GM12878 (cell line): ENCODE data around the gene C3orf38. TPM values are rescaled to one million over a fixed set of nuclear protein-coding genes. Genes with fewer than 3 reads are reported as not detected.

ENCODE experiments used
- ATAC-seq: fragments of 200-7000 bp; cut with Tn5 transposase; 3 replicates; pipeline ENCODE4 v1.9.1; 2020; ENCODE audit warnings: mild to moderate bottlenecking, moderate library complexity
- BruUV-seq: library from RNA; stranded (reverse); fragments of 400-500 nt; replicated peaks from 2 replicates; lab custom pipeline; 2021; lab: Mats Ljungman, UMichigan
- CTCF ChIA-PET: fragments of 300-600 bp; sonication (Branson Sonifier 250); formaldehyde crosslinking; extraction: SDS; loops from one replicate; lab custom pipeline; 2021; ENCODE audit warnings: inconsistent platforms; lab: Yijun Ruan, JAX
- POLR2A ChIA-PET: fragments of 350-600 bp; formaldehyde crosslinking; extraction: SDS; loops from one replicate; lab custom pipeline; 2021; ENCODE audit warnings: inconsistent platforms; lab: Charles Lee
- RAD21 ChIA-PET: fragments of 300-600 bp; sonication (Branson Sonifier 250); formaldehyde crosslinking; loops from one replicate; lab custom pipeline; 2023; ENCODE audit warnings: antibody characterized with exemption; ENCODE audit not compliant: unreplicated experiment; lab: Charles Lee
- SMC1A ChIA-PET: fragments of 300-600 bp; sonication (Branson Sonifier 250); formaldehyde crosslinking; loops from one replicate; lab custom pipeline; 2023; ENCODE audit not compliant: unreplicated experiment, uncharacterized antibody; lab: Charles Lee
- DNase-seq: peaks from one replicate; pipeline ENCODE4 v3.0.0-alpha.2; 2011; ENCODE audit warnings: low read depth, low spot score
- FAIRE-seq: peaks from 3 replicates; lab custom pipeline; 2011; peaks lifted over from hg19 to GRCh38; lab: Jason Lieb, UNC
- H2AFZ ChIP-seq: 2 replicates; pipeline ENCODE4 v1.6.0; 2011; ENCODE audit warnings: low read depth, low read length, control low read depth; ENCODE audit not compliant: control insufficient read depth
- H3K27ac ChIP-seq: 2 replicates; pipeline ENCODE4 v1.5.1; 2011; ENCODE audit warnings: control low read depth; ENCODE audit not compliant: control insufficient read depth, insufficient read depth
- H3K27me3 ChIP-seq, 2 experiments: replicated peaks in 1 of 2; 2 replicates each; pipeline versions ENCODE4 v1.6.0 to v1.6.1; 2011; ENCODE audit warnings: low read length in 1 of 2; ENCODE audit not compliant: control insufficient read depth in 2 of 2, insufficient read depth in 2 of 2
- H3K36me3 ChIP-seq, 2 experiments: 2 replicates each; pipeline ENCODE4 v1.5.1; 2011; ENCODE audit warnings: low read length in 1 of 2; ENCODE audit not compliant: control insufficient read depth in 2 of 2, insufficient read depth in 2 of 2
- H3K4me1 ChIP-seq: 2 replicates; pipeline ENCODE4 v1.6.1; 2011; ENCODE audit warnings: mild to moderate bottlenecking, low read length, moderate library complexity, mixed read lengths; ENCODE audit not compliant: control insufficient read depth, insufficient read depth
- H3K4me2 ChIP-seq: 2 replicates; pipeline ENCODE4 v1.6.0; 2011; ENCODE audit warnings: control low read depth; ENCODE audit not compliant: control insufficient read depth, insufficient read depth
- H3K4me3 ChIP-seq: fragments of 200-600 bp; sonication (generic); 2 replicates; pipeline ENCODE4 v1.5.1; 2016
- H3K79me2 ChIP-seq: 2 replicates; pipeline ENCODE4 v1.6.0; 2011; ENCODE audit warnings: low read length; ENCODE audit not compliant: control insufficient read depth, insufficient read depth
- H3K9ac ChIP-seq: 2 replicates; pipeline ENCODE4 v1.8.0; 2011; ENCODE audit warnings: low read length, control low read depth, mixed read lengths; ENCODE audit not compliant: control insufficient read depth, insufficient read depth
- H3K9me3 ChIP-seq: replicated peaks from 3 replicates; pipeline ENCODE4 v1.5.1; 2011; ENCODE audit warnings: mild to moderate bottlenecking, low read length; ENCODE audit not compliant: control insufficient read depth, insufficient read depth
- H4K20me1 ChIP-seq: 2 replicates; pipeline ENCODE4 v1.6.0; 2011; ENCODE audit not compliant: control insufficient read depth, insufficient read depth
- CEBPB ChIP-seq, 2 experiments: fragments of 150-350 bp in 1 of 2; IDR thresholded peaks; 2 replicates each; pipeline ENCODE4 v1.6.1; 2012 to 2014; ENCODE audit warnings: low read depth in 2 of 2, low read length in 2 of 2, borderline replicate concordance in 1 of 2, inconsistent platforms in 1 of 2
- IRF5 ChIP-seq: fragments of 450-650 bp; IDR thresholded peaks from 2 replicates; pipeline ENCODE4 v1.6.1; 2017; ENCODE audit warnings: borderline replicate concordance
- MTA2 ChIP-seq: fragments of 450-650 bp; IDR thresholded peaks from 2 replicates; pipeline ENCODE4 v1.6.1; 2016; ENCODE audit warnings: low read depth, mild to moderate bottlenecking, moderate library complexity
- PAX5 ChIP-seq: IDR thresholded peaks from 2 replicates; pipeline ENCODE4 v1.6.1; 2011; ENCODE audit warnings: low read depth, low read length, borderline replicate concordance
- RB1 ChIP-seq: fragments of 450-650 bp; formaldehyde crosslinking; IDR thresholded peaks from 2 replicates; pipeline ENCODE4 v1.6.1; 2017; ENCODE audit warnings: mild to moderate bottlenecking, borderline replicate concordance
- RFX5 ChIP-seq: IDR thresholded peaks from 2 replicates; pipeline ENCODE4 v1.6.1; 2011; ENCODE audit warnings: low read depth, low read length, improper control_type of control experiment
- SMC3 ChIP-seq: IDR thresholded peaks from 2 replicates; pipeline ENCODE4 v1.6.1; 2011; ENCODE audit warnings: low read length, improper control_type of control experiment, borderline replicate concordance
- STAT3 ChIP-seq: IDR thresholded peaks from 2 replicates; pipeline ENCODE4 v1.6.1; 2011; ENCODE audit warnings: low read depth, low read length, improper control_type of control experiment
- SUZ12 ChIP-seq: fragments of 200-600 bp; sonication (generic); IDR thresholded peaks from one replicate; pipeline ENCODE4 v1.6.1; 2018; ENCODE audit warnings: antibody characterized with exemption, mild to moderate bottlenecking; ENCODE audit not compliant: unreplicated experiment
- ZNF24 ChIP-seq: fragments of 450-650 bp; IDR thresholded peaks from 2 replicates; pipeline ENCODE4 v1.6.1; 2017; ENCODE audit warnings: antibody characterized with exemption, mild to moderate bottlenecking
- WGBS: methylation state at CpG from one replicate; pipeline ENCODE4 v1.1.6; 2016; ENCODE audit warnings: low lambda C conversion rate; ENCODE audit not compliant: insufficient replicate concordance, insufficient coverage; ENCODE audit errors: missing lambda C conversion rate; 5-methylcytosine and 5-hydroxymethylcytosine counted together
- in situ Hi-C: fragments of 300-500 bp; cut with MboI; formaldehyde crosslinking; loops from 9 replicates; pipeline ENCODE4 v1.14.3; 2018; ENCODE audit warnings: mixed read lengths
- intact Hi-C: fragments of 100-400 bp; cut with micrococcal nuclease; formaldehyde crosslinking; loops from one replicate; pipeline ENCODE4 v1.14.2; 2022; ENCODE audit not compliant: unreplicated experiment
- polyA plus RNA-seq, 11 experiments: library from polyadenylated mRNA; depleted of rRNA in 4 of 11; unstranded in 6 of 11; stranded (reverse) in 5 of 11; fragments of >200 nt; fragmentation: Nextera tagmentation in 4 of 11; fragmentation: Illumina TruSeq in 1 of 11; extraction: Ambion mirVana in 4 of 11; extraction: Trizol in 1 of 11; gene quantifications; 1 replicate in 1 of 11; 2 replicates in 10 of 11; pipeline versions ENCODE4 v1.2.1 to v1.2.3, GENCODE V29; 2011 to 2016; ENCODE audit warnings: inconsistent platforms in 2 of 11, missing spikeins in 2 of 11, low read depth in 1 of 11
- total RNA-seq, 4 experiments: library from RNA; depleted of rRNA in 3 of 4; stranded (reverse); fragments of >200 nt in 3 of 4; fragmentation: Illumina TruSeq in 1 of 4; extraction: Trizol in 1 of 4; gene quantifications; 2 replicates each; pipeline versions ENCODE4 v1.2.1 to v1.2.3, GENCODE V29; 2013 to 2021

Gene C3orf38
- total and polyA plus RNA-seq, 10 of the 15 experiments (the other 5 are each of a cell fraction or from before 2014, with no cell fraction given): 23.0 to 47.9 (median 31.5) TPM

GRCh38 chr3:88198121-88198520 lies 48.4 kb downstream of the C3orf38 start:
- Histone ChIP-seq H3K9ac (no peak overlapping the region), H3K4me2 (no peak overlapping the region), H4K20me1 (no peaks in the 10 kb centered on the region), H3K4me3 (no peak overlapping the region), H3K4me1 (no peaks in the 10 kb centered on the region), H3K79me2 (no peaks in the 10 kb centered on the region), H3K27me3 (no peaks in the 10 kb centered on the region), H3K27ac (no peak overlapping the region), H3K9me3 (no peaks in the 10 kb centered on the region), H3K36me3 (no peaks in the 10 kb centered on the region), H2AFZ (no peak overlapping the region)
- intact Hi-C loops (no loop called here), in situ Hi-C loops (no loop called here)
- ChIA-PET SMC1A (interaction anchor here (1.0 to 1.3 kb wide), 2 partner anchors 8 to 15 kb away, joined by 3 read pairs; no protein-coding TSS in a partner anchor), POLR2A (interaction anchor here (0.6 kb wide), 1 partner anchor 154 kb away, joined by 4 read pairs; no protein-coding TSS in a partner anchor), RAD21 (no interaction called here), CTCF (interaction anchor here (0.6 to 1.5 kb wide), 4 partner anchors 9 to 192 kb away, joined by 3 to 4 read pairs (median 4); no protein-coding TSS in a partner anchor)
- TF ChIP-seq IRF5 (no peak), SMC3 (no peak), STAT3 (no peak), SUZ12 (no peak), MTA2 (no peak), RFX5 (no peak), ZNF24 (no peak), RB1 (no peak), CEBPB (IDR thresholded peaks at IDR 0.05; ENCODE audit: borderline replicate concordance in 1 of 2, low read depth in 2 of 2, low read length in 2 of 2) (no peak), PAX5 (no peak)
- FAIRE-seq (no peak), DNase-seq (no peak), ATAC-seq (no peak)
- BruUV-seq: no TSS peak
- 6% methylated on average over 1 of the region's 1 CpG for WGBS
